H1 (cell line): ENCODE data around the gene MSL1. TPM values are rescaled to one million over a fixed set of nuclear protein-coding genes. Genes with fewer than 3 reads are reported as not detected.

Experiments
- ASH2L ChIP-seq: fragments of 200-600, 300-600 bp; sonication (generic); IDR thresholded peaks from one replicate; pipeline ENCODE4 v1.7.1; 2017; ENCODE audit warnings: low read length
- ATF2 ChIP-seq: IDR thresholded peaks from 2 replicates; pipeline ENCODE4 v1.6.1; 2012; ENCODE audit warnings: low read length, inconsistent platforms
- ATF3 ChIP-seq: IDR thresholded peaks from 2 replicates; pipeline ENCODE4 v1.6.1; 2011; ENCODE audit warnings: low read depth, mild to moderate bottlenecking, low read length; ENCODE audit not compliant: insufficient read depth
- EGR1 ChIP-seq: IDR thresholded peaks from 2 replicates; pipeline ENCODE4 v1.6.1; 2011; ENCODE audit warnings: low read depth, low read length, borderline replicate concordance
- GABPA ChIP-seq: IDR thresholded peaks from 2 replicates; pipeline ENCODE4 v1.6.1; 2011; ENCODE audit warnings: mild to moderate bottlenecking, low read length, moderate library complexity, borderline replicate concordance; ENCODE audit not compliant: insufficient read depth
- HDAC6 ChIP-seq: IDR thresholded peaks from one replicate; pipeline ENCODE4 v1.7.1; 2012; ENCODE audit warnings: low read depth, mild to moderate bottlenecking, inconsistent platforms, low read length, moderate library complexity
- MAFK ChIP-seq: IDR thresholded peaks from 2 replicates; pipeline ENCODE4 v1.6.1; 2012; ENCODE audit warnings: low read depth, mild to moderate bottlenecking, improper control_type of control experiment, low read length
- NANOG ChIP-seq: IDR thresholded peaks from 2 replicates; pipeline ENCODE4 v1.6.1; 2011; ENCODE audit warnings: low read length, low read depth, mild to moderate bottlenecking, inconsistent platforms; ENCODE audit not compliant: insufficient read depth, poor library complexity, severe bottlenecking
- POLR2A ChIP-seq, 2 experiments: IDR thresholded peaks; 1 replicate in 1 of 2; 2 replicates in 1 of 2; pipeline ENCODE4 v1.6.1; 2011; ENCODE audit warnings: low read depth in 2 of 2, low read length in 2 of 2, mild to moderate bottlenecking in 2 of 2; ENCODE audit errors: control extremely low read depth in 1 of 2
- RBBP5 ChIP-seq: IDR thresholded peaks from 2 replicates; pipeline ENCODE4 v1.7.1; 2012; ENCODE audit warnings: low read depth, mild to moderate bottlenecking, inconsistent platforms, low read length, moderate library complexity, borderline replicate concordance
- SAP30 ChIP-seq: fragments of 300-600 bp; sonication (generic); IDR thresholded peaks from 2 replicates; pipeline ENCODE4 v1.7.1; 2012; ENCODE audit warnings: low read length, moderate library complexity, mild to moderate bottlenecking, inconsistent platforms; ENCODE audit not compliant: insufficient read depth, insufficient replicate concordance
- SIN3A ChIP-seq, 2 experiments: IDR thresholded peaks in 1 of 2; conservative IDR thresholded peaks in 1 of 2; 2 replicates each; pipeline ENCODE4 v1.6.1; 2011 to 2012; ENCODE audit warnings: low read length in 2 of 2, improper control_type of control experiment in 1 of 2, low read depth in 1 of 2, mild to moderate bottlenecking in 1 of 2
- SP1 ChIP-seq: IDR thresholded peaks from 2 replicates; pipeline ENCODE4 v1.6.1; 2011; ENCODE audit warnings: low read depth, low read length
- SUZ12 ChIP-seq: fragments of 200-600 bp; sonication (generic); IDR thresholded peaks from 2 replicates; pipeline ENCODE4 v1.6.1; 2012; ENCODE audit warnings: mild to moderate bottlenecking, inconsistent platforms, low read length, moderate library complexity, mixed read lengths
- TEAD4 ChIP-seq: IDR thresholded peaks from 2 replicates; pipeline ENCODE4 v1.6.1; 2012; ENCODE audit warnings: low read depth, low read length, inconsistent platforms, mixed read lengths
- polyA plus RNA-seq, 7 experiments: library from polyadenylated mRNA; depleted of rRNA in 3 of 7; stranded (reverse) in 5 of 7; unstranded in 2 of 7; fragments of >200 nt in 5 of 7; fragments of 200-250 nt in 2 of 7; gene quantifications; 1 replicate in 5 of 7; 2 replicates in 1 of 7; 4 replicates in 1 of 7; pipeline versions ENCODE4 v1.2.1 to v1.2.3, GENCODE V29; 2011 to 2013; ENCODE audit warnings: missing spikeins in 2 of 7, mixed read lengths in 2 of 7
- total RNA-seq: library from RNA; stranded (reverse); fragmentation: NEBNext Ultra II Directional; extraction: Animal tissue kit (Norgen Biotek cat#: 25700); gene quantifications from 2 replicates; pipeline ENCODE4 v1.2.1, GENCODE V29; 2021

The MSL1 gene
- total and polyA plus RNA-seq, 2 of the 8 experiments (the other 6 are each of a cell fraction or from before 2014, with no cell fraction given) = 24.1 to 66.5 TPM

GRCh38 chr17:40124279-40125141 lies 2.7 kb downstream of the MSL1 start (continued):
- TF ChIP-seq SP1 (0 out of 2 replicates have a peak, but pooled peaks have one; percentile 14), RBBP5 (peak; percentile 76; the same call in 1 of the 2 replicates), GABPA (no peak), HDAC6 (no peak), SIN3A (conservative IDR thresholded peaks at IDR 0.05 in 1 of 2, IDR thresholded peaks at IDR 0.05 in 1 of 2; ENCODE audit: low read depth in 1 of 2, low read length in 2 of 2) (peak; percentile 61 to 77; a peak in 2 of 4 replicates), EGR1 (peak; percentile 79; the same call in 1 of the 2 replicates), POLR2A (IDR thresholded peaks at IDR 0.05; ENCODE audit: control extremely low read depth in 1 of 2, low read depth in 2 of 2, low read length in 2 of 2) (0 out of 3 replicates have a peak, but pooled peaks of 1 of the 2 experiments have one; percentile 24), ASH2L (no peak), MAFK (no peak), NANOG (no peak), ATF3 (no peak), ATF2 (no peak), SAP30 (peak; percentile 19), TEAD4 (no peak), SUZ12 (peak; percentile 54; the same call in 1 of the 2 replicates)
